WTC11 (cell line): ENCODE measurements around the gene ZNF814. TPM values are rescaled to one million over a fixed set of nuclear protein-coding genes. Genes with fewer than 3 reads are reported as not detected.
"Not testable (repeated sequence)": the region's sequence is repeated elsewhere in the genome, so short reads cannot be mapped to it uniquely, and the experiment has no call there.

Experiments
- ATAC-seq: fragments of 200-7000 bp; cut with Tn5 transposase; 2 replicates; pipeline ENCODE4 v1.10.0; 2021; ENCODE audit warnings: mild to moderate bottlenecking, moderate library complexity
- CTCF ChIA-PET: fragments of 300-600 bp; sonication (Branson Sonifier 250); formaldehyde crosslinking; loops from one replicate; lab custom pipeline; 2021; ENCODE audit warnings: antibody characterized with exemption; lab: Charles Lee
- POLR2A ChIA-PET: fragments of 350-600 bp; sonication (Branson Sonifier 250); formaldehyde crosslinking; loops from one replicate; lab custom pipeline; 2021; ENCODE audit warnings: antibody characterized with exemption; lab: Charles Lee
- DNase-seq: peaks from one replicate; pipeline ENCODE4 v3.0.0; 2021; ENCODE audit warnings: low spot score
- H3K27ac Mint-ChIP-seq: 2 replicates; pipeline ENCODE4 v1.8.0; 2021; ENCODE audit warnings: mixed read lengths
- H3K27me3 Mint-ChIP-seq: 2 replicates; pipeline ENCODE4 v1.8.0; 2021; ENCODE audit warnings: low read depth, mild to moderate bottlenecking, moderate library complexity, mixed read lengths
- H3K36me3 Mint-ChIP-seq: 2 replicates; pipeline ENCODE4 v1.8.0; 2021; ENCODE audit warnings: mixed read lengths
- H3K4me1 Mint-ChIP-seq: 2 replicates; pipeline ENCODE4 v1.8.0; 2022; ENCODE audit warnings: mixed read lengths
- H3K4me3 Mint-ChIP-seq: 2 replicates; pipeline ENCODE4 v1.8.0; 2021; ENCODE audit warnings: mild to moderate bottlenecking, moderate library complexity, mixed read lengths
- H3K9me3 Mint-ChIP-seq: 2 replicates; pipeline ENCODE4 v1.8.0; 2021; ENCODE audit warnings: mixed read lengths
- AFF4 ChIP-seq: sonication (generic); formaldehyde crosslinking; IDR thresholded peaks from 2 replicates; pipeline ENCODE4 v1.8.1; 2023; ENCODE audit warnings: mild to moderate bottlenecking, missing genetic modification reagents, borderline replicate concordance
- E2F1 ChIP-seq: sonication (generic); formaldehyde crosslinking; IDR thresholded peaks from 2 replicates; pipeline ENCODE4 v1.8.0; 2022; ENCODE audit warnings: mild to moderate bottlenecking, missing genetic modification reagents
- FOXP4 ChIP-seq: sonication (generic); formaldehyde crosslinking; IDR thresholded peaks from 2 replicates; pipeline ENCODE4 v1.8.0; 2022; ENCODE audit warnings: mild to moderate bottlenecking, missing genetic modification reagents
- HMGXB4 ChIP-seq: sonication (generic); formaldehyde crosslinking; IDR thresholded peaks from 2 replicates; pipeline ENCODE4 v1.8.1; 2023; ENCODE audit warnings: mild to moderate bottlenecking, moderate library complexity, missing genetic modification reagents
- MYBL2 ChIP-seq: sonication (generic); formaldehyde crosslinking; IDR thresholded peaks from 2 replicates; pipeline ENCODE4 v1.8.1; 2023; ENCODE audit warnings: mild to moderate bottlenecking, moderate library complexity, missing genetic modification reagents
- NR2C2 ChIP-seq: sonication (generic); formaldehyde crosslinking; IDR thresholded peaks from 2 replicates; pipeline ENCODE4 v1.8.0; 2022; ENCODE audit warnings: mild to moderate bottlenecking, missing genetic modification reagents
- TEAD1 ChIP-seq: sonication (generic); formaldehyde crosslinking; IDR thresholded peaks from 2 replicates; pipeline ENCODE4 v1.8.0; 2022; ENCODE audit warnings: mild to moderate bottlenecking, missing genetic modification reagents
- ZNF423 ChIP-seq: fragments of 250-450 bp; sonication (Bioruptor Pico); IDR thresholded peaks from 2 replicates; pipeline ENCODE4 v2.1.2; 2022; ENCODE audit warnings: mild to moderate bottlenecking, moderate library complexity
- ZNF512 ChIP-seq: sonication (generic); formaldehyde crosslinking; IDR thresholded peaks from 2 replicates; pipeline ENCODE4 v1.8.1; 2022; ENCODE audit warnings: missing genetic modification reagents, borderline replicate concordance
- total RNA-seq: library from RNA; stranded (reverse); gene quantifications from 3 replicates; pipeline ENCODE4 v1.2.3, GENCODE V29; 2021

The ZNF814 gene
- total RNA-seq, 1 experiment from 2014 or later, result 60.7 TPM

GRCh38 chr19:57867868-57868492, 20.9 kb downstream of the ZNF814 start (continued):
- TF ChIP-seq ZNF512 (CRISPR knock-in tag) (no peak), E2F1 (no peak), NR2C2 (CRISPR knock-in tag) (no peak), TEAD1 (CRISPR knock-in tag) (no peak), AFF4 (CRISPR knock-in tag) (no peak), FOXP4 (no peak), MYBL2 (CRISPR knock-in tag) (no peak), ZNF423 (CRISPR knock-in tag) (no peak), HMGXB4 (CRISPR knock-in tag) (no peak)

GRCh38 chr19:57862351-57862750, 26.5 kb downstream of the ZNF814 start:
- H3K4me1 Mint-ChIP-seq, POLR2A ChIA-PET, H3K4me3 Mint-ChIP-seq, H3K9me3 Mint-ChIP-seq, H3K27me3 Mint-ChIP-seq, ATAC-seq, CTCF ChIA-PET, DNase-seq: not testable (repeated sequence)
- Mint-ChIP-seq H3K27ac (peak overlapping the region; percentile 17; the same call in 1 of the 2 replicates), H3K36me3 (peaks cover 80% of the 10 kb centered on the region)

- H3K9me3 Mint-ChIP-seq, DNase-seq, ATAC-seq, H3K27ac Mint-ChIP-seq, H3K4me3 Mint-ChIP-seq, H3K27me3 Mint-ChIP-seq, CTCF ChIA-PET, POLR2A ChIA-PET: not testable (repeated sequence)
- Mint-ChIP-seq H3K36me3 (peaks cover 52% of the 10 kb centered on the region), H3K4me1 (peaks cover 20% of the 10 kb centered on the region)
Measured at GRCh38 chr19:57854117-57854516, 34.7 kb downstream of the ZNF814 start.

- peak overlapping the region; percentile 86; the same call in 1 of the 2 replicates for H3K4me3 Mint-ChIP-seq
- POLR2A ChIA-PET, result interaction anchor here (0.6 kb wide), 1 partner anchor 11 kb away, joined by 3 read pairs; no protein-coding TSS in a partner anchor
- H3K36me3 Mint-ChIP-seq, result peaks cover 38% of the 10 kb centered on the region
Measured at GRCh38 chr19:57851812-57852603, 36.8 kb downstream of the ZNF814 start.

More at GRCh38 chr19:57851812-57852603, 36.8 kb downstream of the ZNF814 start:
- H3K9me3 Mint-ChIP-seq, H3K27me3 Mint-ChIP-seq, ATAC-seq, DNase-seq: not testable (repeated sequence)
- H3K4me1 Mint-ChIP-seq, result peaks cover 21% of the 10 kb centered on the region
- CTCF ChIA-PET, result interaction anchor here (0.7 to 1.0 kb wide), 2 partner anchors 9 to 52 kb away, joined by 3 read pairs; no protein-coding TSS in a partner anchor
- H3K27ac Mint-ChIP-seq, result peak overlapping the region; percentile 95; the same call in 1 of the 2 replicates
